HG02943 (cell line): ENCODE measurements around the gene KLHL36.

ENCODE experiments used
- ATAC-seq: cut with Tn5 transposase; IDR thresholded peaks from one replicate; pipeline ENCODE4 v1.9.1; 2021; ENCODE audit warnings: mild to moderate bottlenecking, low read depth, moderate library complexity; ENCODE audit not compliant: unreplicated experiment

The KLHL36 gene

DNA sequence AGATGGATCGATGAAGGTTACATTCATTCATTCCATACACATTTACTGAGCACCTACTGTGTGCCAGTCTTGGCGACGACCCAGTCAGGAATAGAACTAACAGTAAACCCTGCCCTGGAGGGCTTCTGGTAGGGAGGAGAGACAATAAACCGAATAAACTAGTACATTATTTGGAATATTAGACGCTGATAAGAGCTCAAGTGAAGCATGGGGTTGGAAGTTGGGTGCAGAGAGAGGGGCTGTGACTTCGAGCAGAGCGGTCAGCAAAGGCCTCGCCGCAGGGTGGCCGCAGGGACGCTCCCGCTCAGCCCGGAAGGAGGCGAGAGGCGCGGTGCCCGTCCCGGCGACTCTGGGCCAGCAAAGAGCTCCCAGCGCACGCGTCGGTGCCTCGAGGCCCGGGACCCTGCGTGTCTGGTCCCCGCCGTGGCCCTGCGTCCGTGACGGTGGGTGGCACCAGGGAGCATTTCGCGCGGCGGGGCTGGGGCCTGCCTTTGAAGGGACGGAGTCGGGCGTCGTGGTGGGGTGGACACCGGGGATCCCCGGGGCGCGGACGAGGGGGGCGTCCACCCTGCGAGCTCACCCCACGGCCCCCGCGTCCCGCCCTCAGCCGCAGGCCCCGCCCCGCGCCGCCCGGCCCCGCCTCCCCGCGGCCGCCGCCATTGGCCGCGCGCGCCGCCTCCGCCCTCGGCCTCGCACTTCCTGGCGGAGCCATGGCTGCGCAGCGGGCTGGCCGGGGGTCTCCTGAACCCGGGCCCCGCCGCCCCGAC is at the start of gene KLHL36:
Gene KLHL36 (plus strand): TSS at position 684 of the 767 bp plus-strand sequence. CDS start 2,357 bp downstream, outside the sequence.
- ATAC-seq, result peak; percentile 68

- ATAC-seq, result no peak
Observed at GRCh38 chr16:84599521-84600202, 48.6 kb upstream of the KLHL36 start.

DNA sequence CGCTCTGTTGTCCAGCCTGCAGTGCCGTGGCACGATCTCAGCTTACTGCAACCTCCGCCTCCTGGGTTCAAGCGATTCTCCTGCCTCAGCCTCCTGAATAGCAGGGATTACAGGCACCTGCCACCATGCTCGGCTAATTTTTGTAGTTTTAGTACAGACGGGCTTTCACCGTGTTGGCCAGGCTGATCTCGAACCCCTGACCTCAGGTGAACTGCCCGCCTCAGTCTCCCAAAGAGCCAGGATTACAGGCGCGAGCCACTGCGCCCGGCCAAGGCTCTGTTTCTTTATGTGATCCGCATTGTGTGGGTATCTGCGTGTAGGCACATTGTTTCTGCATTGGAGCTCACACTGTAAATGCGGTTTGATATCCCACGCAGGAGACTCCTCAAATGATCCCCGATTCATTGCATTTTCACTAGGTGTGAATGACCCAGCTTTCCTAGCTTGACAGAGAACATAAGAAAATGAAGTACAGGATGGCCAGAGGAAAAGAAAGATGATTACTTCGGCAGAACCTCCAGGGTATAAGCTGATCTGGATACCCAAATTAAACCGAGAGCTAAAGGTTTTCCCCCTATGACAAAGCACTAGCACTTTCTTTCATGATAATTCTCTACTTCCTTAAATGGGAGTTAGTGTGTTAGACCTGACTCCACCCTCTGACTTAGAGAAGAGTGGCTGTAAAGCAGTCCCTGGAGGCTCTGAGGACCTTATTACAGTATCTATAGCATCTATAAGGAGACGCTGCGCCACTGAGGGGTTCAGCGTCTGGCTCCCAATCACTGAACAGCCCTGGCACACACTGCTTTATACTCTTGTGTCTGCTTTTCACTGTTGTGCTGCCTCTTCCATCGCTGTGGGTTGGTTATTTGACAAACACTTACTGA is 47.7 kb upstream of the KLHL36 start:
- peak; percentile 51 for ATAC-seq

- no peak for ATAC-seq
Observed at GRCh38 chr16:84603140-84603816, 45.0 kb upstream of the KLHL36 start.

DNA sequence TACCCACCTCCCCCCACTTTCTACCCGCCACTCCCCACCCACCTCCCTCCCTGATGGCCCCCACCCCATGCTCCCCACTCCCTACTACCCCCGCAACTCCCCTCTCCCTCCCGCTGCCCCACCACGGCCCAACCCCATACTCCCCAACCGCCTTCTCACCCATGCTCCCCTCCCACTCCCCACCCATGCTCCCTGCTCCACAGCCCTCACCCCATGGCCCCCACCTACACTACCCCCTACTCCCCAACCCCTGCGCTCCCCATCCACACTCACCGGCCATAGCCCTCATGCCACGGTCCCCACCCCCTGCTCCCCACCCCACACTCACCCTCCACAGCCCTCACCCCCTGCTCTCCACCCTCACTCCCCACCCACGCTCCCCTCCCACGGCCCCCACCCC is 44.4 kb upstream of the KLHL36 start:
- ATAC-seq, result no peak

- ATAC-seq, result no peak
Observed at GRCh38 chr16:84604477-84605013, 43.8 kb upstream of the KLHL36 start.

DNA sequence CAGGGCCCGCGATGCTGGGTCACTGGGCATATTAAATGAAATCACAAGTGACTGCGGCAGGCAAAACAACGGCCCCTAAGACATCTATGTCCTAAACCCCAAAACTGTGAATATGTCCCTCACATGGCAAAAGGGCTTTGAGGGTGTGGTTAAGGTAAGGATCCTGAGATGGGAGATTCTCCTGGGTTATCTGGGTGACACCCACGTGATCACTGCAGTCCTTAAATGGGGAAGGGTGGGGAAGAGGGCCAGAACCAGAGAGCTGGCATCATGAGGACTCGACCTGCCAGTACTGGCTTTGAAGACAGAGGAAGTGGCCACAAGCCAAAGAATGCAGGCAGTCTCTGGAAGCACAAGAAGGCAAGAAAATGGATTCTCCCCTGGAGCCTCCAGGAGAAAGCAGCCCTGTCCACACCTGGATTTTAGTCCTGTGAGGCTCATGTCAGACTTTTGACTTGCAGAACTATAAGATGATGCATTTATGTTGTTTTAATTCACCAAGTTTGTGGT is 42.9 kb upstream of the KLHL36 start:
- ATAC-seq, result no peak

- ATAC-seq, result no peak
Observed at GRCh38 chr16:84606081-84606875, 42.0 kb upstream of the KLHL36 start.

GRCh38 chr16:84607061-84607460 is 41.2 kb upstream of the KLHL36 start:
- ATAC-seq, result no peak

DNA sequence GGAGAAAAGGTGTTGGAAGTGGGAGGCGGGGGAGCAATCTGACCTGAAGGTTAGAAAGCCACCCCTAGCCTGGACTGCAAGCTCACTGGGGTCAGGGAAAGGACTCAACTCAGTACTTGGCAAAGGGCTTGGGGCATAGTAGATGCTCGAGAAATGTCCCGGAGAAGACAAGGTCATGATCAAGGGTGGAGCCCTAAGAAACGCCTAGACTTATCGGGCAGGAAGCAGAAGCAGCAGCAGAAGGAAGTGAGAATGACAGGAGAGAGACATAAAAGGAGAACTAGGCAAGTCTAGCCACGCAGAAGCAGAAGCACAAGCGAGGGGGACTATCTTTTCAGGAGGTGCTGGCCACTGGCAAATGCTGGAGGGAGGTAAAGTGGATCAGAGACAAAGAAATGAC is 40.6 kb upstream of the KLHL36 start:
- peak; percentile 55 for ATAC-seq

- peak; percentile 9 for ATAC-seq
Observed at GRCh38 chr16:84608282-84608681, 40.0 kb upstream of the KLHL36 start.

DNA sequence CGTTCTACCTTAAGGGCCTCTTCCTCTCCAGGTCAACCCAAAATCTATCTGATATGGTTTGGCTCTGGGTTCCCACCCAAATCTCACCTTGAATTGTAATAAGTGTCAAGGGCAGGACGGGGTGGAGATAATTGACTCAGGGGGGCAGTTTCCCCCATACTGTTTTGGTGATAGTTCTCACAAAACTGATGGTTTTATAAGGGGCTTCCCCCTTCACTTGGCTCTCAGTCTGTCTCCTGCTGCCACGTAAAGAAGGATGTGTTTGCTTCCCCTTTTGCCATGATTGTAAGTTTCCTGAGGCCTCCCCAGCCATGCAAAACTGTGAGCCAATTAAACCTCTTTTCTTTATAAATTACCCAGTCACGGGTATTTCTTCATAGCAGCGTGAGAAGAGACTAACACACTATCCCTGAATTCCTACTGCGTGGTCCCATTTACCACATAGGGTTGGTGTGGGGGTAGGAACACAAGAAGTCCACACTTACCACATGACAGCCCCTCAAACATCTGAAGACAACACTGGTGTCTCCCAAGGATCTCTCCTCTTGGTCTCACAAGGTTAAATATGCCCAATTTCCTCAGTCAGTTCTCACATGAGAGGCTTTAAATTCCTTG is 38.6 kb upstream of the KLHL36 start:
- no peak for ATAC-seq

DNA sequence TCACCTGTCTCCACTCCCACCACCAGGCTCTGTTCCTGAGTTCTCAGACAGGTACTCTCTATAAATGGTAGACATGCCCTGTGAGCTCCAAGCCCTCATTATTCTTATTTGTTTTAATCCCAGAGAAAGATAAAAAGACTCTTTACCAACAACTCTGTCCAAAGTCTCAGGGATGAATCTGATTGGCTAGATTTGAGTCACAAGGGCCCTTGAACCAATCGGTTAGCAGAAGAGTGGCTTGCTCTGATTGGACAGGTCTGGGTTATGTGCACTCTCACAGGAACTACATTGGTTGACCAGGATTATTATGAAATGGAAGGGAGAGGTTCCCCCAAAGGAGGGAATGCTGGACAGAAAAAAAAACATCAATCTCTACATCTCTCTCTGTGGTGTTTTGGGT is 37.9 kb upstream of the KLHL36 start:
- no peak for ATAC-seq

DNA sequence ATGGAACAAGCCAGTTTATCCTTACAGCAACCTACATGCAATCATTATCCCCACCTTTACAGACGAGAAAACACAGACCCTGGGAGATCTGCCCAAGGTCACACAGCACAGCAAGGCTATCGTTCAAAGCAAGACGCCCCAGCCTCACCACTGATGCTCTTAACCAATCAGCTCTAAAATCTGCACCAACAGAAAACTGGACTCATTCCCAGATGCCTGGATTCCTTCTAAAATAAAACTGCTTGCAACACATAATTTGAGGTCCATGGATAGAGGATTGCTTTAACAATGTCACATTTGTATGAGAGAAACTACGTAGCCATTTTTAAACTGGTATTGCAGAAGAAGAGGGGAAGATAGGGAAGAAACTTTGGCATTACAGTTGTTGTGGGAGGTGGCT is 37.3 kb upstream of the KLHL36 start:
- ATAC-seq, result no peak

- no peak for ATAC-seq
Observed at GRCh38 chr16:84612686-84613085, 35.6 kb upstream of the KLHL36 start.

DNA sequence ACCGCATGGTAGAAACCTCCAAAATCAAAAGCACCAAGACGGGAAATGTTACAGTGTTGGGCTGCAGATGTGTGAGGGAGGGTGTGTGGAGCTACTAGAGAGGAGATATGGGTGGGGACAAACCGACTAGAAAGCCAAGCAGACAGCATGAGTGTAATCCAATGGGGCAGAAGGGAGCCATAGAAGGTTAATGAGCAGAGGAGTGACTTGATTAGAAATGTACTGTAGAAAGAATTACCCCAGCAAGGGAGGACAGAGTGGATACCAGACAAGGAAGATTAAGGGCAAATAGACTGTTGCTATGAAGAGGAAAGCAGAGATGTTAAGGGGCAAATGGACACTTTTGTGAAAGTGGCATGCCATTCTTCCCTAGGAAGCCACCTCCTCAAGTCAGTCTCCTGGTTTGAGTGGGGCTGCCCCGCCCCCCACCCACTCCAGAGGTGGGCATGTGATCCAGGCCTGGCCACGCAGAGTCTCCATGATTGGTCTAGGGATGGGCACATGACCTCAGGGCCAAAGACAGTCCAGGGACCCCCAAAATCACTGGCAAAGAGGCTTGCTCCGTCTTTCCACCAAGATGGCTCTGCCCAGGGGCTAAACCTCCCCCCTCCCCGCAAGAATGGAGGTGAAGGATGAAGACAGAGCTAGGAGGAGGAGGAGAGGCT is 34.8 kb upstream of the KLHL36 start:
- no peak for ATAC-seq

DNA sequence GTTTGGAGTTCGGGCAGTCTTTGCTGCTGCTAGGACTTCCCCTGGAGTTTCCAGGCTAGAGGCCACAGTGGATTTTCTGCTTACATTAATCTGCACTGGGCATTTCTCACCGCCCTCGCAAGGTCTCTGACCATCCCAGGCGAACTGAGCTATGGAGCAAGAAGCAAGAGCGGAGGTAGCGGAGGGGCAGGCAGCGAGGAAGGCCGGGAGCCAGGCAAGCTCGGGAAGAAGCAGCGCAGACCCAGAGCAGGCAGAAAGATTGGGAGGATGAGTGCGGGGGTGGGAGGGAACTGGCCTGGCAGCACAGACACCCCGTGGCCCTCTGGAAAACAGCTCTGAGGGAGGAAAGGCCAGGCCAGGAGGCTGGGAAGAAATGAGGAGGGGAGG is 34.2 kb upstream of the KLHL36 start:
- no peak for ATAC-seq

DNA sequence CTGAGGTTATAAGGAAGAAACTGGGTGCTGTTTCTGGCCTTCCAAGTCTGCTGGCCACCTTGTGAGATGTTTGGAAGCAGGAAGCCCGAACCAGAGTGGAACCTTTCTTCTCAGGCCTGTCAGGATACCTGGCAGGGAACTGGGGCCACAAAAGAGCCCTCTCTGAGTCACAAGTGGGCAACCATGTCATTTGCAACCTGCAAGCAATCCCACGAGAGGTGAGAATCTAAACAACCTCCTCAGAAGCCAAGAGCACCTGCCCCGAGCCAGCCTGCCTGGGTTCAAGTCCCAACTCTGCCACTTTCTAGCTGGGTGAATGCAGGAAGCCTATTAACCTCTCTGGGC is 33.7 kb upstream of the KLHL36 start:
- no peak for ATAC-seq
